ENCODE results near the gene PCDHGA3.
"Not testable (repeated sequence)": the region's sequence is repeated elsewhere in the genome, so short reads cannot be mapped to it uniquely, and the experiment has no call there.

PCDHGA3 gene

GRCh38 chr5:141343242-141343952 is at the start of gene PCDHGA3:
Gene PCDHGA3, plus strand, starts transcription at chr5:141343829. Its CDS starts 205 bp downstream, at chr5:141344034.
- DNase-seq (ENCODE audit: low read depth) = peak; percentile 56

GRCh38 chr5:141298376-141298775 is 45.3 kb upstream of the PCDHGA3 start:
- DNase-seq (ENCODE audit: low read depth) = no peak

GRCh38 chr5:141303756-141304155 is 39.9 kb upstream of the PCDHGA3 start, which contains the start of gene SLC25A2:
Gene SLC25A2, minus strand, starts transcription at chr5:141304049. Its CDS starts 184 bp downstream, at chr5:141303865.
- no peak for DNase-seq (ENCODE audit: low read depth)

GRCh38 chr5:141306630-141307029 is 37.0 kb upstream of the PCDHGA3 start:
- no peak for DNase-seq (ENCODE audit: low read depth)

DNA sequence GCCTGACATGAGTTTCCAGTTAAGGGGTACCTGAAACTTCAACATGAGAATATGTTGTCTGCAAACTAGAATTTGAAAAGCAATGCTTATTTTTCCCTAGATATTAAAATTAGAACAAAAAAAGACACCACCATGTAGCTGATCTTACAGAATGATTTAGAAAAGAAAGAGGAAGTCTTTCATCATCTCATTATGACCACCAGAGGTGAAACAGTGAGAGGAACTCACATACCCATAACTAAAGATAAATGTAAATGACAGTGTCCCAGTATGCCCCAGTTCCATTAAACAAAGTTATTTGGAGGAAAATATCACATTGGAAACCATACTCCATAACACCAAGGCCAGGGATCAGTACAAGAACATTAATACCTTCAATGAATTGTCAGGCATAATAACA is 29.9 kb upstream of the PCDHGA3 start:
- DNase-seq (ENCODE audit: low read depth) = no peak

GRCh38 chr5:141316963-141317362 is 26.7 kb upstream of the PCDHGA3 start:
- not testable (repeated sequence) for DNase-seq (ENCODE audit: low read depth)

DNA sequence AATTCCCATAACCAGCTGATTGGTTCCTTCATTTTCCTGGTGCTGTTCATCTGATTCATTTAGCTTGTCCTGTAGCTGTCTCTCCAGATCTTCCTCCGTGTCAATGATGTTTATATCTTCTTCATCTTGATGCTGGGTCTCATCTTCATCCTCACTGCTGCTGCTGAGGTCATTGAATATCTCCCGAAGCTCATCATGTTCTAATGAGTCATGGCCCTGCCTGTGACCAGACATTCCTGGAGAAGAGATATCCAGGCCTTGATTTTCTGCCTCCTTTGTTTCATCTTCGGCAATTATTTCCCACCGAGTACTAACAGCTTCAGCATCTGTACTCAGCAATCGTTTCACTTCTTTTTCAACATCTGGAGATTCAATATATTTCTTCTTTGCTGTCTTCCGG is 24.4 kb upstream of the PCDHGA3 start:
- DNase-seq (ENCODE audit: low read depth) = peak; percentile 62

DNA sequence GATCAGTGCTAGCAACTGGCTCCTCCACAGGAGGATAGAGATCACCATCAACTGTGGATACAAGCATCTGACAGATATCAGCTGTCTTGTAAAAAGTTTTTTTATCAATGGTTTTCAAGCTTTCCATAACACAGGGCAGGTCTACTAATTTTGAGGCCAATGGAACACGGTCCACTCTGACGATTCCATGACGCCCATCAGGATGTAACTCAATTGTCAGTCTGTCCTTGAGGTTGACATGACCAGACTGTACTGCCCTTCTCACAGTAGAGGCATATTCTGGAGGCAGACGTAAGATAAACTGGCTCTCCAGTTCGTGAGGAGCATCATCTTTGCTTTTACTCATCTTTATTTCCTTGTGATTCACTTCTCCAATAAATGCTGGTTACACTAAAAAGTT is 23.9 kb upstream of the PCDHGA3 start:
- no peak for DNase-seq (ENCODE audit: low read depth)

DNA sequence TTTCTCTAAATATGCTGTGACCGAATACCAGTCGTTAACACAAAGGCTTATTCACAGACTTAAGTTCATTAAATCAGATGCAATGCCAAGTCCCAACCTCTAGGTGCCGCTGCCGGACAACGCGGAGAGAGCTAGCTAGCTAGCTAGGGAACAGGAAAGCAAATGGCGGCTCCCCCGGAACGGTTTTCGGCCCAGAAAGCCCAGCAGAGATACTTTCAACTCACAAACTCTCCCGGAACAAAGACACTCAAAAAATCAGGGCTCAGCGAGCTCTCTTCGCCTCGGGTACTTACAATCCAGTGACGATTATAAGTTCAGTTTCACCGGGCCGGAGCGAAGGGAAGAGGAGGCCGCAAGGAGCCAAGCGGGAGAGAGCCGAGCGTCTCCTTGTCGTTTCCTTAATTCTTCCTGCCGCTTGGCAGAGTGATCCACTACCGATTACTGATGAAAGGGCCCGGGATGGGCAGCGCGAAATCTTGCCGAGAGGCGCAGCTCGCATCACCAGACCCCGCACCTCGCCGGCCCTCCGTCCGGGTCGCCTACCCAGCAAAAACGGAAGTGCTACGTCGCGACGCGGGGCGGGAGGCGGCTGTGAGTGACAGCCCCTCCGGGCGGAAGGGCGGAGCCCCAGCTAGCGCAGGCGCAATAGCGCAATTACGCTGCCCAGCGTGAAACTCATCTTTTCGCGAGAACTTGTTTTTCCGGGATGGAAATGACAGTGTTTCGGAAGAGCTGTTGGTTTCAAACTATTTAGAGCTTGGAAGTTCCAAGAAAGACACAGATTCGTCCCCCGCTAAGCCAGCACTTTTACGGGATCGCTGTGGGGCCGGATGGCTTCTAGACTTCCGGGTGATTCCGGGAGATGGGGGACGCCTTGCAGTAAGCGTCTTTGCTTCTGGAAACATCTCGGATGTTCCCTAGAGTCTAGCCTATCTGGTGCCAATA is 23.1 kb upstream of the PCDHGA3 start, which contains the start of gene TAF7:
Gene TAF7 (minus strand): TSS at position 560 of the 945 bp plus-strand sequence. CDS start 740 bp downstream, outside the sequence.
- DNase-seq (ENCODE audit: low read depth) = peak; percentile 92

- DNase-seq (ENCODE audit: low read depth) = no peak
Measured at GRCh38 chr5:141322261-141322660, 21.4 kb upstream of the PCDHGA3 start.

DNA sequence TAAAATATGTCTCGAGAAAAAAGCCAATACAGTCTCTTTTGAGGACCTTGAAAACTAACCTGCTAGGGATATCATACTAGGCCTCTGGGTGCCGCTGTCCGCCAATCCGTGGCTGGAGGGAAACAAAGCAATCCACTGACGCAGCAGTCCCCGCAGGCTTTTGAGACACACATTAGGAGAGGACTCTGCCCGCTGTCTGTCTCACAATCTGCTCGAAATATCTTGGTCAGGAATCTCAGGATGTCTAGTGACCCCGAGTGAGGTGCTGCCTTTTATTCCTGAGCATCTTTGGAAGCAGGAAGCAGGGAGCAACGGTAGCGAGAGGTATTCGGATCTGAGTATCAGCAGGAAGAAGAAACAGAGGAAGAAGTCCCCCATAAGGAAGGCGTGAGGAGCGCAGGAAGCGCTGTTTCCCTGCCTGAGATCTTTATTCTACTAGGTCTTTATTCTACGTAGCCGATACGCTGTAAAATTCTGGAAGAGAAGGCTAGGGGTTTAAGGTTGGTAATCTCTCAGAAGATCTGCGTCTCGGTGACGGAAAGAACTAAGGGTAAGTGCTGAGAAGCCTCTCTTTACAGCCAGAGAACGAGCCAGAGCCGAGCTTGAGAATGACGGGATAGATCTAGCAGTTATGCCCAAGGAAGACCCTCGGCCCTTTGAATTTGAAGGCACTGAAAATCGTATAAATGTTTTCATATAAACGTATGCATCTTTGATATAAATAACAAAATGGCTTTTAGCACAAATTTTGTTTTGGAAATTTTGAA is 17.4 kb upstream of the PCDHGA3 start:
- DNase-seq (ENCODE audit: low read depth) = peak; percentile 83

GRCh38 chr5:141328231-141328630 is 15.4 kb upstream of the PCDHGA3 start:
- no peak for DNase-seq (ENCODE audit: low read depth)

- peak; percentile 79 for DNase-seq (ENCODE audit: low read depth)
Measured at GRCh38 chr5:141330299-141331080, 13.1 kb upstream of the PCDHGA3 start, which contains the start of gene PCDHGA1. Gene PCDHGA1, plus strand, starts transcription at chr5:141330514.

DNA sequence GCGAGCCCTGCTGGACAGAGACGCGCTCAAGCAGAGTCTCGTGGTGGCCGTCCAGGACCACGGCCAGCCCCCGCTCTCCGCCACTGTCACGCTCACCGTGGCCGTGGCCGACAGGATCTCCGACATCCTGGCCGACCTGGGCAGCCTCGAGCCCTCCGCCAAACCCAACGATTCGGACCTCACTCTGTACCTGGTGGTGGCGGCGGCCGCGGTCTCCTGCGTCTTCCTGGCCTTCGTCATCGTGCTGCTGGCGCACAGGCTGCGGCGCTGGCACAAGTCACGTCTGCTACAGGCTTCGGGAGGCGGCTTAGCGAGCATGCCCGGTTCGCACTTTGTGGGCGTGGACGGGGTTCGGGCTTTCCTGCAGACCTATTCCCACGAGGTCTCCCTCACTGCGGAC is 11.1 kb upstream of the PCDHGA3 start:
- DNase-seq (ENCODE audit: low read depth) = not testable (repeated sequence)

- DNase-seq (ENCODE audit: low read depth) = peak; percentile 61
Measured at GRCh38 chr5:141338538-141339306, 4.9 kb upstream of the PCDHGA3 start, which contains the start of gene PCDHGA2. Gene PCDHGA2, plus strand, starts transcription at chr5:141338760.

DNA sequence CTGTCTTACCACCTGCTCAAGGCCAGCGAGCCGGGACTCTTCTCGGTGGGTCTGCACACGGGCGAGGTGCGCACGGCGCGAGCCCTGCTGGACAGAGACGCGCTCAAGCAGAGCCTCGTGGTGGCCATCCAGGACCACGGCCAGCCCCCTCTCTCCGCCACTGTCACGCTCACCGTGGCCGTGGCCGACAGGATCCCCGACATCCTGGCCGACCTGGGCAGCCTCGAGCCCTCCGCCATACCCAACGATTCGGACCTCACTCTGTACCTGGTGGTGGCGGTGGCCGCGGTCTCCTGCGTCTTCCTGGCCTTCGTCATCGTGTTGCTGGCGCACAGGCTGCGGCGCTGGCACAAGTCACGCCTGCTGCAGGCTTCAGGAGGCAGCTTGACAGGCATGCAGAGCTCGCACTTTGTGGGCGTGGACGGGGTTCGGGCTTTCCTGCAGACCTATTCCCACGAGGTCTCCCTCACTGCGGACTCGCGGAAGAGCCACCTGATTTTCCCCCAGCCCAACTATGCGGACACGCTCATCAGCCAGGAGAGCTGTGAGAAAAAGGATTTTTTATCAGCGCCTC is 2.8 kb upstream of the PCDHGA3 start:
- not testable (repeated sequence) for DNase-seq (ENCODE audit: low read depth)

DNA sequence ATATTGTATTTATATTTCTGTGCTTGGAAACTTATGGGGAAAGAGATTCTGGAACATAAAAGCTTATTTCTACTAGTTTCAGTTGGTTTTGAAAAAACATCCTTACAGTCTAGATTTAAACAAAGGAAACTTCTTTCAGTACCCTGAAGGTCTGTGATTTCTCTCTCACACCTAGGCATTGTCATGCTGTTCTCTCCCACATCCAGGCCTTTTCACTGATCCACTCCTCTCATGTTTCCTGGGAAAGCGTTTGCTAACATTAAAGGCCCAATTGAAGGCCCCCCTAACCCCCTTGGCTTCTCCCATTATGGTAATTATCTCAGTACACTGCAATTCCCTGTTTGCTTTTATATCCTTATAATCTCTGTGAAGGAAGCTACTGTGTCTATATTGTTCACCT is 856 bp upstream of the PCDHGA3 start:
- no peak for DNase-seq (ENCODE audit: low read depth)

GRCh38 chr5:141343953-141344463 is 379 bp downstream of the PCDHGA3 start:
- DNase-seq (ENCODE audit: low read depth) = no peak

- no peak for DNase-seq (ENCODE audit: low read depth)
Measured at GRCh38 chr5:141345327-141345726, 1.7 kb downstream of the PCDHGA3 start.

- not testable (repeated sequence) for DNase-seq (ENCODE audit: low read depth)
Measured at GRCh38 chr5:141346017-141346416, 2.4 kb downstream of the PCDHGA3 start.
